HCT116 (cell line): ENCODE results near the gene ACER3. TPM values are rescaled to one million over a fixed set of nuclear protein-coding genes. Genes with fewer than 3 reads are reported as not detected.

ENCODE experiments used
- ATAC-seq: fragments of 200-7000 bp; cut with Tn5 transposase; 2 replicates; pipeline ENCODE4 v1.9.1; 2020; ENCODE audit warnings: mild to moderate bottlenecking, moderate library complexity
- BruUV-seq: library from RNA; stranded (reverse); fragments of 400-500 nt; replicated peaks from 2 replicates; lab custom pipeline; 2021; lab: Mats Ljungman, UMichigan
- CTCF ChIA-PET: fragments of 300-600 bp; sonication (Branson Sonifier 250); formaldehyde crosslinking; loops from one replicate; lab custom pipeline; 2021; ENCODE audit warnings: antibody characterized with exemption; lab: Charles Lee
- POLR2A ChIA-PET: fragments of 300-600, 350-600 bp; sonication (Branson Sonifier 250); formaldehyde crosslinking; loops from one replicate; lab custom pipeline; 2021; ENCODE audit warnings: antibody characterized with exemption; lab: Charles Lee
- RAD21 ChIA-PET, 2 experiments: fragments of 300-600 bp; sonication (Branson Sonifier 250); formaldehyde crosslinking; loops; one replicate each; lab custom pipeline; 2023; ENCODE audit warnings: low total read pairs in 2 of 2; ENCODE audit not compliant: uncharacterized antibody in 2 of 2, unreplicated experiment in 2 of 2, low non-redundant PET in 1 of 2; lab: Charles Lee
- DNase-seq: peaks from one replicate; pipeline ENCODE4 v3.0.0-alpha.2; 2010; ENCODE audit warnings: low read depth, low spot score
- H2AFZ ChIP-seq: fragments of 200-600 bp; shearing (Covaris generic), sonication (generic); 2 replicates; pipeline ENCODE4 v1.6.1; 2017; ENCODE audit warnings: low read depth, mixed run types, mixed read lengths, antibody characterized with exemption, low read length; ENCODE audit not compliant: poor library complexity, severe bottlenecking
- H3K27ac ChIP-seq: 2 replicates; pipeline ENCODE4 v1.5.1; 2012; ENCODE audit warnings: low read depth, low read length
- H3K27me3 ChIP-seq: fragments of 200-600 bp; sonication (generic); 2 replicates; pipeline ENCODE4 v1.6.1; 2016; ENCODE audit warnings: mixed run types, low read length, mixed read lengths; ENCODE audit not compliant: insufficient read depth
- H3K36me3 ChIP-seq, 2 experiments: fragments of 200-500 bp in 1 of 2; fragments of 200-600 bp in 1 of 2; sonication (Bioruptor generic) in 1 of 2; sonication (generic) in 1 of 2; 2 replicates each; pipeline versions ENCODE4 v1.5.1 to v1.6.1; 2014 to 2016; ENCODE audit warnings: low read length in 2 of 2, inconsistent platforms in 1 of 2, mixed read lengths in 1 of 2, mixed run types in 1 of 2; ENCODE audit not compliant: insufficient read depth in 2 of 2, control insufficient read depth in 1 of 2
- H3K4me1 ChIP-seq, 2 experiments: fragments of 200-600 bp in 1 of 2; sonication (generic) in 1 of 2; 2 replicates each; pipeline versions ENCODE4 v1.5.1 to v1.6.1; 2012 to 2017; ENCODE audit warnings: low read length in 2 of 2, inconsistent platforms in 1 of 2, mild to moderate bottlenecking in 1 of 2, mixed read lengths in 1 of 2, mixed run types in 1 of 2, moderate library complexity in 1 of 2; ENCODE audit not compliant: insufficient read depth in 2 of 2, control insufficient read depth in 1 of 2
- H3K4me2 ChIP-seq: fragments of 200-600 bp; sonication (generic); 2 replicates; pipeline ENCODE4 v1.6.1; 2017; ENCODE audit warnings: mixed run types, low read length, mixed read lengths
- H3K4me3 ChIP-seq, 2 experiments: fragments of 200-600 bp in 1 of 2; sonication (generic) in 1 of 2; replicated peaks in 1 of 2; 2 replicates each; pipeline ENCODE4 v1.5.1; 2011 to 2016; ENCODE audit warnings: low read length in 2 of 2, control low read depth in 1 of 2, low read depth in 1 of 2, mild to moderate bottlenecking in 1 of 2, mixed read lengths in 1 of 2, mixed run types in 1 of 2
- H3K79me2 ChIP-seq: fragments of 200-600 bp; sonication (generic); 2 replicates; pipeline ENCODE4 v1.6.1; 2017; ENCODE audit warnings: mild to moderate bottlenecking, mixed run types, low read length, moderate library complexity, mixed read lengths; ENCODE audit not compliant: insufficient read depth
- H3K9ac ChIP-seq: fragments of 200-600 bp; sonication (generic); 2 replicates; pipeline ENCODE4 v1.6.1; 2016; ENCODE audit warnings: low read length, mixed read lengths
- H3K9me2 ChIP-seq: fragments of 200-600 bp; sonication (generic), shearing (Covaris generic); 2 replicates; pipeline ENCODE4 v1.6.1; 2017; ENCODE audit warnings: mixed run types, mild to moderate bottlenecking, moderate library complexity; ENCODE audit not compliant: insufficient read depth
- H3K9me3 ChIP-seq, 2 experiments: fragments of 200-500 bp in 1 of 2; fragments of 200-600 bp in 1 of 2; sonication (Bioruptor generic) in 1 of 2; sonication (generic) in 1 of 2; 2 replicates each; pipeline ENCODE4 v1.6.1; 2014 to 2017; ENCODE audit warnings: low read length in 2 of 2, mixed read lengths in 2 of 2, inconsistent platforms in 1 of 2, low read depth in 1 of 2, mild to moderate bottlenecking in 1 of 2, mixed run types in 1 of 2, moderate library complexity in 1 of 2; ENCODE audit not compliant: control insufficient read depth in 1 of 2, insufficient read depth in 1 of 2
- H4K20me1 ChIP-seq: fragments of 200-600 bp; sonication (generic), shearing (Covaris generic); 2 replicates; pipeline ENCODE4 v1.6.1; 2017; ENCODE audit warnings: mixed run types, mild to moderate bottlenecking, moderate library complexity; ENCODE audit not compliant: insufficient read depth
- CEBPB ChIP-seq: IDR thresholded peaks from 2 replicates; pipeline ENCODE4 v1.6.1; 2012; ENCODE audit warnings: low read depth
- EGR1 ChIP-seq: IDR thresholded peaks from 2 replicates; pipeline ENCODE4 v1.6.1; 2012; ENCODE audit warnings: low read depth
- EZH2 ChIP-seq: fragments of 200-600 bp; sonication (generic); IDR thresholded peaks from 2 replicates; pipeline ENCODE4 v1.6.1; 2017; ENCODE audit warnings: antibody characterized with exemption, mixed run types
- EZH2phosphoT487 ChIP-seq: fragments of 200-600 bp; IDR thresholded peaks from 2 replicates; pipeline ENCODE4 v1.6.1; 2018; ENCODE audit warnings: antibody characterized with exemption, borderline replicate concordance
- JUND ChIP-seq: IDR thresholded peaks from 2 replicates; pipeline ENCODE4 v1.6.1; 2012
- POLR2A ChIP-seq: IDR thresholded peaks from 2 replicates; pipeline ENCODE4 v1.7.0; 2011; ENCODE audit warnings: borderline replicate concordance; ENCODE audit not compliant: insufficient read depth, insufficient read length; ENCODE audit errors: extremely low read depth
- POLR2AphosphoS5 ChIP-seq: IDR thresholded peaks from 2 replicates; pipeline ENCODE4 v1.6.1; 2011; ENCODE audit warnings: mild to moderate bottlenecking, low read depth, low read length, moderate library complexity
- SIN3A ChIP-seq: IDR thresholded peaks from 2 replicates; pipeline ENCODE4 v1.6.1; 2012; ENCODE audit warnings: low read depth
- SP1 ChIP-seq: IDR thresholded peaks from 2 replicates; pipeline ENCODE4 v1.6.1; 2012; ENCODE audit warnings: low read depth
- TCF7L2 ChIP-seq: IDR thresholded peaks from 2 replicates; pipeline ENCODE4 v1.7.0; 2011; ENCODE audit warnings: borderline replicate concordance, inconsistent platforms; ENCODE audit not compliant: insufficient read depth, insufficient read length; ENCODE audit errors: extremely low read depth
- ZNF274 ChIP-seq: fragments of 200-500 bp; sonication (Bioruptor generic); IDR thresholded peaks from 2 replicates; pipeline ENCODE4 v1.6.1; 2014; ENCODE audit warnings: mild to moderate bottlenecking, low read depth, low read length, inconsistent platforms
- intact Hi-C: fragments of 100-400 bp; cut with micrococcal nuclease; formaldehyde crosslinking; loops from 2 replicates; pipeline ENCODE4 v1.10.0; 2022
- total RNA-seq: library from RNA; stranded (reverse); gene quantifications from one replicate; pipeline ENCODE4 v1.2.1, GENCODE V29; 2021; ENCODE audit not compliant: unreplicated experiment
- TF ChIP-seq, protein P1 (sequence below): IDR thresholded peaks from 2 replicates; pipeline ENCODE4 v1.6.1; 2012

ACER3 gene
- total RNA-seq, 1 experiment from 2014 or later: 19.1 TPM

DNA sequence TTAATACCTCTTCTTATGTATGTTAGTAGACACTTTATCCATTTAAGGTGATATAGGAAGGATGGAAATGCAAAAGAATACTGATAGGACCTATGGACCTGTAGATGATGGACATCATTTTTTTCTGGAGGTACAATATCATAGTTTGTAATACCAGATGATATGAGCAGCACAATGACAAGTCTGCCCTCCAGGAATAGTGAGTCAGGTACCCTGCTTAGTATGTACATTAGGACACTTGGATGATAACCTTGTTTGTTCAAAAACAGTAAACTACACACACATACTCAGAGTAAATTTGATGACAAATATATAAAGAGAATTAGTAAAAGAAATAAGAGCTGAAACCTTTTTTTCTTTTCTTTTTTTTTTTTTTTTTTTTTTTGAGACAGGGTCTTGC is 114.8 kb downstream of the ACER3 start:
- ATAC-seq (no peak), DNase-seq (no peak)
- Histone ChIP-seq H3K9ac (no peak overlapping the region), H3K9me3 (no peaks in the 10 kb centered on the region), H4K20me1 (no peaks in the 10 kb centered on the region), H3K27me3 (no peaks in the 10 kb centered on the region), H3K79me2 (no peaks in the 10 kb centered on the region), H2AFZ (no peak overlapping the region), H3K4me3 (no peak overlapping the region), H3K36me3 (no peaks in the 10 kb centered on the region), H3K4me1 (no peaks in the 10 kb centered on the region), H3K9me2 (no peaks in the 10 kb centered on the region), H3K27ac (no peak overlapping the region), H3K4me2 (no peak overlapping the region)
- no peak for TF ChIP-seq CEBPB
- intact Hi-C loops: no loop called here
- ChIA-PET POLR2A (no interaction called here), CTCF (no interaction called here), RAD21 (no interaction called here)
- BruUV-seq: no TSS peak

- no peak for ATAC-seq
- Histone ChIP-seq H3K4me1 (no peaks in the 10 kb centered on the region), H3K27me3 (no peaks in the 10 kb centered on the region), H4K20me1 (no peaks in the 10 kb centered on the region), H3K79me2 (no peaks in the 10 kb centered on the region), H3K4me2 (no peak overlapping the region), H2AFZ (no peak overlapping the region), H3K9me3 (no peaks in the 10 kb centered on the region), H3K36me3 (no peaks in the 10 kb centered on the region), H3K27ac (no peak overlapping the region), H3K4me3 (no peak overlapping the region), H3K9me2 (no peaks in the 10 kb centered on the region), H3K9ac (no peak overlapping the region)
- TF ChIP-seq SP1 (no peak), EZH2 (no peak), POLR2A (no peak), TCF7L2 (no peak), ZNF274 (no peak), POLR2AphosphoS5 (no peak), JUND (no peak), EGR1 (no peak), SIN3A (no peak), EZH2phosphoT487 (no peak)
- TF ChIP-seq, protein P1, sequence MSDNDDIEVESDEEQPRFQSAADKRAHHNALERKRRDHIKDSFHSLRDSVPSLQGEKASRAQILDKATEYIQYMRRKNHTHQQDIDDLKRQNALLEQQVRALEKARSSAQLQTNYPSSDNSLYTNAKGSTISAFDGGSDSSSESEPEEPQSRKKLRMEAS: no peak
- BruUV-seq: no TSS peak
- CTCF ChIA-PET: interaction anchor here (1.6 kb wide), 1 partner anchor 58 kb away, joined by 5 read pairs; no protein-coding TSS in a partner anchor
- RAD21 ChIA-PET: no interaction called here
- no peak for DNase-seq
- POLR2A ChIA-PET: no interaction called here
- intact Hi-C loops: no loop called here
These were observed 117.1 kb downstream of the ACER3 start for GRCh38 chr11:76977791-76978190.
